ENCODE data around the gene STS. TPM values are rescaled to one million over a fixed set of nuclear protein-coding genes. Genes with fewer than 3 reads are reported as not detected.

The STS gene
- total and polyA plus RNA-seq, 2 of the 8 experiments (the other 6 are each of a cell fraction or from before 2014, with no cell fraction given), result 0.67 to 1.5 TPM

DNA sequence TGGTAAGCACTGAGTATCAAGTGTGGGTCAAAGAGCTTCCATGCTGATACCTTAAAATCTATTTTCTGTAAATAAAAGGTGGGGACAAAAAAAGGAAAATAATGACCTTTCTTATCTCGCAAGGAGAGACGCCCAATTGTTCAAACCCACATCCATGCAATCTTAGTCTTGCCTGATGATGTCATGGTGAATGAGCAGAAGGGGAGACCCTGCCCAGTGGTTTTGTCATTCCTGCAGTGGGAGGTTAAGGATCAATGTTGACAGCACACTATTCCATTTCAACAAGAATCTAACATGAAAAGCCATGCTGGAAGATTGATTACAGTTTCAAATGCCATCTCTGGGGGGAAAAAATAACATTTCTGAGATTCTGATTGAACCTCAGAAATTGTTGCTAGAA lies 41.2 kb downstream of the STS start (continued):
- no peak for TF ChIP-seq MAFK (IDR thresholded peaks at IDR 0.05; ENCODE audit: low read depth, low read length)
